ENCODE measurements around the gene PPP4C. TPM values are rescaled to one million over a fixed set of nuclear protein-coding genes. Genes with fewer than 3 reads are reported as not detected.

PPP4C gene
- total and polyA plus RNA-seq, 9 donors, result 39.4 to 77.4 (median 70.4) TPM

- 82% methylated on average over 5 of the region's 7 CpGs for WGBS (ENCODE audit: insufficient coverage)
Measured at GRCh38 chr16:30078744-30079143, 3.0 kb downstream of the PPP4C start.

GRCh38 chr16:30079480-30079879 is 3.7 kb downstream of the PPP4C start:
- H3K4me1 ChIP-seq (ENCODE audit: control insufficient read depth, insufficient read depth, low read length), result peaks cover 14% of the 10 kb centered on the region
- no peaks in the 10 kb centered on the region for H3K9me3 ChIP-seq (replicated peaks; ENCODE audit: control insufficient read depth, low read depth, low read length)
- H3K27me3 ChIP-seq (ENCODE audit: control insufficient read depth, insufficient read depth, low read length), result no peaks in the 10 kb centered on the region
- 80% methylated on average over 1 of the region's 7 CpGs for WGBS (ENCODE audit: insufficient coverage)
- peaks cover 67% of the 10 kb centered on the region for H3K36me3 ChIP-seq (ENCODE audit: control insufficient read depth, insufficient read depth, low read length)
- DNase-seq, result no peak
- no peak overlapping the region for H3K27ac ChIP-seq (ENCODE audit: low read length)
- H3K4me3 ChIP-seq (ENCODE audit: low read length), result no peak overlapping the region

More at GRCh38 chr16:30078744-30079143, 3.0 kb downstream of the PPP4C start:
- H3K4me3 ChIP-seq (ENCODE audit: low read length), result no peak overlapping the region
- no peaks in the 10 kb centered on the region for H3K27me3 ChIP-seq (ENCODE audit: control insufficient read depth, insufficient read depth, low read length)
- H3K27ac ChIP-seq (ENCODE audit: low read length), result no peak overlapping the region
- H3K9me3 ChIP-seq (replicated peaks; ENCODE audit: control insufficient read depth, low read depth, low read length), result no peaks in the 10 kb centered on the region
- peaks cover 14% of the 10 kb centered on the region for H3K4me1 ChIP-seq (ENCODE audit: control insufficient read depth, insufficient read depth, low read length)
- peaks cover 62% of the 10 kb centered on the region for H3K36me3 ChIP-seq (ENCODE audit: control insufficient read depth, insufficient read depth, low read length)
- DNase-seq, result no peak

- Histone ChIP-seq H3K27ac (ENCODE audit: low read length) (no peak overlapping the region), H3K4me3 (ENCODE audit: low read length) (no peak overlapping the region), H3K9me3 (replicated peaks; ENCODE audit: control insufficient read depth, low read depth, low read length) (no peaks in the 10 kb centered on the region), H3K36me3 (ENCODE audit: control insufficient read depth, insufficient read depth, low read length) (peaks cover 83% of the 10 kb centered on the region), H3K27me3 (ENCODE audit: control insufficient read depth, insufficient read depth, low read length) (no peaks in the 10 kb centered on the region), H3K4me1 (ENCODE audit: control insufficient read depth, insufficient read depth, low read length) (no peaks in the 10 kb centered on the region)
- DNase-seq, result no peak
- 85% methylated on average over 7 of the region's 20 CpGs for WGBS (ENCODE audit: insufficient coverage)
Measured at GRCh38 chr16:30082545-30083090, 6.8 kb downstream of the PPP4C start.

GRCh38 chr16:30083216-30084055 is 7.6 kb downstream of the PPP4C start:
- no peak overlapping the region for H3K4me3 ChIP-seq (ENCODE audit: low read length)
- no peak for DNase-seq
- no peaks in the 10 kb centered on the region for H3K9me3 ChIP-seq (replicated peaks; ENCODE audit: control insufficient read depth, low read depth, low read length)
- no peaks in the 10 kb centered on the region for H3K4me1 ChIP-seq (ENCODE audit: control insufficient read depth, insufficient read depth, low read length)
- peaks cover 75% of the 10 kb centered on the region for H3K36me3 ChIP-seq (ENCODE audit: control insufficient read depth, insufficient read depth, low read length)
- WGBS (ENCODE audit: insufficient coverage), result 93% methylated on average over 18 of the region's 24 CpGs
- no peak overlapping the region for H3K27ac ChIP-seq (ENCODE audit: low read length)
- H3K27me3 ChIP-seq (ENCODE audit: control insufficient read depth, insufficient read depth, low read length), result no peaks in the 10 kb centered on the region

- Histone ChIP-seq H3K27me3 (ENCODE audit: control insufficient read depth, insufficient read depth, low read length) (no peaks in the 10 kb centered on the region), H3K4me3 (ENCODE audit: low read length) (no peak overlapping the region), H3K36me3 (ENCODE audit: control insufficient read depth, insufficient read depth, low read length) (peaks cover 68% of the 10 kb centered on the region), H3K27ac (ENCODE audit: low read length) (no peak overlapping the region), H3K4me1 (ENCODE audit: control insufficient read depth, insufficient read depth, low read length) (no peaks in the 10 kb centered on the region), H3K9me3 (replicated peaks; ENCODE audit: control insufficient read depth, low read depth, low read length) (no peaks in the 10 kb centered on the region)
- WGBS (ENCODE audit: insufficient coverage), result 79% methylated on average over 10 of the region's 18 CpGs
- DNase-seq, result no peak
Measured at GRCh38 chr16:30084096-30084815, 8.5 kb downstream of the PPP4C start.

DNA sequence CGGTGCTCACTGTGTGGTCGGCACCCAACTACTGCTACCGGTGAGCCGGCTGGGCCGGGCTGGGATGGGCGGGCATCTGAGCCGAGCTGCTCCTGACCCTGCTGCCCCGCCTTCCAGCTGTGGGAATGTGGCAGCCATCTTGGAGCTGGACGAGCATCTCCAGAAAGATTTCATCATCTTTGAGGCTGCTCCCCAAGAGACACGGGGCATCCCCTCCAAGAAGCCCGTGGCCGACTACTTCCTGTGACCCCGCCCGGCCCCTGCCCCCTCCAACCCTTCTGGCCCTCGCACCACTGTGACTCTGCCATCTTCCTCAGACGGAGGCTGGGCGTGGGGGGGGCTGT is 9.0 kb downstream of the PPP4C start:
- H3K9me3 ChIP-seq (replicated peaks; ENCODE audit: control insufficient read depth, low read depth, low read length), result no peaks in the 10 kb centered on the region
- 67% methylated on average over 9 of the region's 17 CpGs for WGBS (ENCODE audit: insufficient coverage)
- no peaks in the 10 kb centered on the region for H3K27me3 ChIP-seq (ENCODE audit: control insufficient read depth, insufficient read depth, low read length)
- no peaks in the 10 kb centered on the region for H3K4me1 ChIP-seq (ENCODE audit: control insufficient read depth, insufficient read depth, low read length)
- H3K27ac ChIP-seq (ENCODE audit: low read length), result no peak overlapping the region
- no peak overlapping the region for H3K4me3 ChIP-seq (ENCODE audit: low read length)
- H3K36me3 ChIP-seq (ENCODE audit: control insufficient read depth, insufficient read depth, low read length), result peaks cover 63% of the 10 kb centered on the region
- DNase-seq, result no peak

GRCh38 chr16:30085247-30085646 is 9.5 kb downstream of the PPP4C start:
- H3K27me3 ChIP-seq (ENCODE audit: control insufficient read depth, insufficient read depth, low read length), result no peaks in the 10 kb centered on the region
- H3K9me3 ChIP-seq (replicated peaks; ENCODE audit: control insufficient read depth, low read depth, low read length), result no peaks in the 10 kb centered on the region
- no peak overlapping the region for H3K4me3 ChIP-seq (ENCODE audit: low read length)
- H3K36me3 ChIP-seq (ENCODE audit: control insufficient read depth, insufficient read depth, low read length), result peaks cover 58% of the 10 kb centered on the region
- no peak for DNase-seq
- H3K4me1 ChIP-seq (ENCODE audit: control insufficient read depth, insufficient read depth, low read length), result no peaks in the 10 kb centered on the region
- no peak overlapping the region for H3K27ac ChIP-seq (ENCODE audit: low read length)
- 63% methylated on average over 2 of the region's 3 CpGs for WGBS (ENCODE audit: insufficient coverage)

DNA sequence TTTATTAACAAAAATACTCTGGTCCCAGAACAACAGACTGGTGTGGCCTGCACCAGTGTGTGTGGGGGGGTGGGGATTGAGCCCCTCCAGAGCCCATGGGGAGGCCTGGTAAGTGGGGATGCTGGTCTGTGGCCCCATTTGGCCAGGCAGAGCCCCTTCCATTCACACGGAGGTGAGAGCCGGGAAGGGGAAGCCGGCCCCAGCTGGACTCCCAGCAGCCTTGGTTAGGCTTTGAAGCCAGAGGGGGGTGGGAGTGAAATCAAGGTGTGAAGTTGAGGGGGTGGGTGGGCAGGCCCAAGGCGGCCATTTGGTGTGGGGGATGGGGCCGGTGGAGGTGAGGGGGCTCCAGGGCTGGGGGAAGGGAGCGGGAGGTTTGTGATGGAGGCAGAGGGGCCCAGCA is 10.0 kb downstream of the PPP4C start:
- Histone ChIP-seq H3K27ac (ENCODE audit: low read length) (no peak overlapping the region), H3K4me1 (ENCODE audit: control insufficient read depth, insufficient read depth, low read length) (peaks cover 4% of the 10 kb centered on the region), H3K9me3 (replicated peaks; ENCODE audit: control insufficient read depth, low read depth, low read length) (no peaks in the 10 kb centered on the region), H3K36me3 (ENCODE audit: control insufficient read depth, insufficient read depth, low read length) (peaks cover 54% of the 10 kb centered on the region), H3K4me3 (ENCODE audit: low read length) (no peak overlapping the region), H3K27me3 (ENCODE audit: control insufficient read depth, insufficient read depth, low read length) (no peaks in the 10 kb centered on the region)
- WGBS (ENCODE audit: insufficient coverage), result 38% methylated on average over 6 of the region's 6 CpGs
- no peak for DNase-seq

DNA sequence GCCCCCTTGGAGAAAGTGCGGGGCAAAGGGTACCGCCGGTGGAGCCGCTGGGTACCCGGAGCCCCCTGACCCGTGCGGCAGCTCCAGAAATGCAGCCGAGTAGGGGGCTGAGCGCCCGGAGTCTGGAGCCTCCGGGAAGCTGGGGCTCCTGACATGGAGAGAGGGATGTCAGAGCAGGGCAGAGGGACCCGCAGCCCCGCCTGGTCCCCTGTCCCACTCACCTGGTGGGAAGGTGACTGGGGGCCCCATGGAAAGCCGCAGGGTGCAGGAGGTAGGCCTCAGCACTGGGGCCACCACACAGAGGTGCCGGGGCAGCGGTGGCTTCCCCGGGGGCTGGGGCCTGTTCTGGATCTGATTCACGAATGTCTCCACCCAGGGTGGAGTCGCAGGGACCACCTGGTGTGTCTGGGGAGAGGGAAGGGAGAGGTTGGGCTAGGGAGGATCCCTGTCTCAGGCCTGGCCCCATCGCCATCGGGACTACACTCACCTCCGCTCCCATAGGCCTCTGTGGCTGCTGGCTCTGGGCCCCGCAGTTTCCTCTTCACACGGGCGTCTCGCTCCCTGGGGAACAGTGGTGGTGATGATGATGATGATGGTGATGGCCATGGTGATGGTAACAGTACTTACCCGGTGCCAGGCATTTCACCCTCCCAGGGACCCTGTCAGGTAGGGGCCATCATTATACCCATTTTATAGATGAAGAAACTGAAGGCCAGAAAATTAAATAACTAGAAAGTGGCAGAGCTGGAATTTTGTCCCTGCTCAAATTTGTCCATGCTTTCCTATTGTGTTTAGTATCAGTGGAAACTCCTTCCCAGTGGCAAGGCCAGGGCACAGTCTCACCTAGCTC is 10.7 kb downstream of the PPP4C start:
- Histone ChIP-seq H3K27me3 (ENCODE audit: control insufficient read depth, insufficient read depth, low read length) (no peaks in the 10 kb centered on the region), H3K27ac (ENCODE audit: low read length) (no peak overlapping the region), H3K4me3 (ENCODE audit: low read length) (no peak overlapping the region), H3K9me3 (replicated peaks; ENCODE audit: control insufficient read depth, low read depth, low read length) (no peaks in the 10 kb centered on the region), H3K36me3 (ENCODE audit: control insufficient read depth, insufficient read depth, low read length) (peaks cover 47% of the 10 kb centered on the region), H3K4me1 (ENCODE audit: control insufficient read depth, insufficient read depth, low read length) (peaks cover 11% of the 10 kb centered on the region)
- DNase-seq, result no peak
- 59% methylated on average over 17 of the region's 27 CpGs for WGBS (ENCODE audit: insufficient coverage)

Measured in muscle of leg (tissue), 11 donors.